Measurements from ENCODE around the gene APOC3. TPM values are rescaled to one million over a fixed set of nuclear protein-coding genes. Genes with fewer than 3 reads are reported as not detected.
A peak's percentile ranks its signal among the peaks of the same experiment; 100 is the strongest.

Gene APOC3
- polyA plus RNA-seq (2013, experiment 1 of 2), result not detected
- not detected for polyA plus RNA-seq (2013, experiment 2 of 2)

DNA sequence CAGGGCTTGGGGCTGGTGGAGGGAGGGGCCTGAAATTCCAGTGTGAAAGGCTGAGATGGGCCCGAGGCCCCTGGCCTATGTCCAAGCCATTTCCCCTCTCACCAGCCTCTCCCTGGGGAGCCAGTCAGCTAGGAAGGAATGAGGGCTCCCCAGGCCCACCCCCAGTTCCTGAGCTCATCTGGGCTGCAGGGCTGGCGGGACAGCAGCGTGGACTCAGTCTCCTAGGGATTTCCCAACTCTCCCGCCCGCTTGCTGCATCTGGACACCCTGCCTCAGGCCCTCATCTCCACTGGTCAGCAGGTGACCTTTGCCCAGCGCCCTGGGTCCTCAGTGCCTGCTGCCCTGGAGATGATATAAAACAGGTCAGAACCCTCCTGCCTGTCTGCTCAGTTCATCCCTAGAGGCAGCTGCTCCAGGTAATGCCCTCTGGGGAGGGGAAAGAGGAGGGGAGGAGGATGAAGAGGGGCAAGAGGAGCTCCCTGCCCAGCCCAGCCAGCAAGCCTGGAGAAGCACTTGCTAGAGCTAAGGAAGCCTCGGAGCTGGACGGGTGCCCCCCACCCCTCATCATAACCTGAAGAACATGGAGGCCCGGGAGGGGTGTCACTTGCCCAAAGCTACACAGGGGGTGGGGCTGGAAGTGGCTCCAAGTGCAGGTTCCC, at the start of gene APOC3:
TSS of gene APOC3 (plus strand) at position 383 of the 659 bp plus-strand sequence. CDS start 676 bp downstream, outside the sequence.
- Histone ChIP-seq H3K27ac (ENCODE audit: low read depth, low read length, severe bottlenecking) (no peak within 1 kb of the TSS), H3K9me3 (ENCODE audit: control insufficient read depth, low read length) (no peaks in the 10 kb centered on the region), H3K4me3 (ENCODE audit: extremely low read depth, insufficient read depth, low read length, poor library complexity, severe bottlenecking) (no peak within 1 kb of the TSS), H3K36me3 (ENCODE audit: control insufficient read depth, insufficient read depth, low read length) (no peaks in the 10 kb centered on the region), H3K4me1 (ENCODE audit: control insufficient read depth, insufficient read depth, low read length, poor library complexity, severe bottlenecking) (no peaks in the 10 kb centered on the region)
- 78 to 80% methylated on average over 5 to 6 of the region's 9 CpGs for WGBS, 2 experiments (ENCODE audit: insufficient coverage in 2 of 2)

DNA sequence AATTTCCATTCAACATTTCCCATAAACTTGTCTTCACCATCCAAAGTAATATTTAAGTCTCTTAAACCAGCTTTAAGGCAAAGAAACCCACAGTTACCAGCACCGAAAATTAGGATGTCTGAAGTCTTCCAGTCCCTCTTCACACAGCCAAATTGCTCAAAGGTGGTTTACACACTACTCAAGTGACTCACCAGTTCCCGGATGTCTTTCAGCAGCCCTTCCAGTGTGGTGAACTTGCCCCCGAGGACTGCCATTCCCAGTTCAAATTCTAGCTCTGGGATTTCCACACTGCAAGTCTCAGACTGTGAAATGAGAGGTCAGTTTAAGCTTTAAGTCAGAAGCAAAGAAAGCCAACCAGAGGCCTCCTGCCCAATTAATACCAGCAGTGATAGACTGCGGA, 47.0 kb upstream of the APOC3 start:
- Histone ChIP-seq H3K27ac (ENCODE audit: low read depth, low read length, severe bottlenecking) (no peak overlapping the region), H3K9me3 (ENCODE audit: control insufficient read depth, low read length) (no peaks in the 10 kb centered on the region), H3K36me3 (ENCODE audit: control insufficient read depth, insufficient read depth, low read length) (peaks cover 88% of the 10 kb centered on the region), H3K4me1 (ENCODE audit: control insufficient read depth, insufficient read depth, low read length, poor library complexity, severe bottlenecking) (no peaks in the 10 kb centered on the region), H3K4me3 (ENCODE audit: extremely low read depth, insufficient read depth, low read length, poor library complexity, severe bottlenecking) (no peak overlapping the region)
- 94 to 100% methylated on average over 3 to 4 of the region's 4 CpGs for WGBS, 2 experiments (ENCODE audit: insufficient coverage in 2 of 2)

DNA sequence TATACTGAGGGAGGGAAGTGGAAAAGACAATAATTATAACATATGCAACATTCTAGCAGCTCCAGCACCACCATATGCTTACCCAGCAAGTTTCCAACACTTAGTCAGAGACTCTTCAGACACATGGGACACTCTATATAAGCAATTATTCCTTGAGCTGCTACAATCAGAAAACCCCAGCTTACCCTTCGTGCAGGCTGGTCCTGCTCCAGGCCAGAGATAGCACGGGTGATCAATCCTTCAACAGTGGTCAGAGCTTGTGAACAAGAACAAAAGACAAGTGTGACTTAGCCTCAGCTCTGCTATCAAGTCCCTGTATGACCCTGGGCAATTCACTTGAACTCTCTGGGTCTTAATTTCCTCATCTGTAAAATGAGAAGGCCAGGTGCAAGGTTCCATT, 43.4 kb upstream of the APOC3 start:
- Histone ChIP-seq H3K36me3 (ENCODE audit: control insufficient read depth, insufficient read depth, low read length) (peaks cover 54% of the 10 kb centered on the region), H3K27ac (ENCODE audit: low read depth, low read length, severe bottlenecking) (no peak overlapping the region), H3K9me3 (ENCODE audit: control insufficient read depth, low read length) (no peaks in the 10 kb centered on the region), H3K4me3 (ENCODE audit: extremely low read depth, insufficient read depth, low read length, poor library complexity, severe bottlenecking) (no peak overlapping the region), H3K4me1 (ENCODE audit: control insufficient read depth, insufficient read depth, low read length, poor library complexity, severe bottlenecking) (no peaks in the 10 kb centered on the region)
- WGBS, 2 experiments (ENCODE audit: insufficient coverage in 2 of 2), result 100% methylated on average over 2 of the region's 2 CpGs

DNA sequence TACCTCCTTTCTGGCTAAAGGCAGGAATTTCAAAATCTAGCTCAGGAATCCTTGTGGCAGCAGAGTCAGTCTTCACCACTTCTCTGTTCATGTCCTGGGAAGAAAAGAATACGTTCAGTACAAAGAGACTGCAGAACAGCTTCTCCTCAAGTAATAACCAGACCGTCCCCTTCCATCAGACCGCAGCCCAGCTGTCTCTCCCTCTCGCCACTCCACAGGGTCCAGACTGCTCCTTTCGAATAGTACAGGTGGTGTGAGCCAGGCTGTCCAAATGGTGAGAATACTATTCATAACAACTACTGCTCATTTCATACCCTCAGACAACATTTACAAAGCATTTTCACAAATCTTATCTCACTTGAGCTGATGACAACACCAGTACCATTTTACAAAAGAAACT, 42.7 kb upstream of the APOC3 start:
- Histone ChIP-seq H3K9me3 (ENCODE audit: control insufficient read depth, low read length) (no peaks in the 10 kb centered on the region), H3K36me3 (ENCODE audit: control insufficient read depth, insufficient read depth, low read length) (peaks cover 49% of the 10 kb centered on the region), H3K4me3 (ENCODE audit: extremely low read depth, insufficient read depth, low read length, poor library complexity, severe bottlenecking) (peak overlapping the region; percentile 82), H3K27ac (ENCODE audit: low read depth, low read length, severe bottlenecking) (no peak overlapping the region), H3K4me1 (ENCODE audit: control insufficient read depth, insufficient read depth, low read length, poor library complexity, severe bottlenecking) (no peaks in the 10 kb centered on the region)
- 80 to 88% methylated on average over 1 to 2 of the region's 5 CpGs for WGBS, 2 experiments (ENCODE audit: insufficient coverage in 2 of 2)

DNA sequence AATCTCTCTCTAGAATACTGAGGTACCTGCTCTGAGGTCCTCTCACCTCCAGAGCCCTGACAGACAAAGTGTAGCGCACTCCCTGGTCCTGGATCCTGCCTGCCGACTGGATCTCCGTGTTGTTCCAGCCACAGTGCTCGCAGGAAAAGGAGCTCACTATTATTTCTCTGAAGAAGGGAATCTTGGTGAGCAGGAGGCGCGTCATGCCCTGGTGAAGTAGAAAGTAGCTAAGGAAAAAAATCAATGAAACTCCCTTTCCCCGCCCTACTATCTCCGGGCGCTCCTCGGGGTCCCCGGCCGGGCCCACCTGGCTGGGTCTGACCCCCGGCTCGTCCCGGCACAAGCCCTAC, 42.3 kb upstream of the APOC3 start:
- Histone ChIP-seq H3K4me3 (ENCODE audit: extremely low read depth, insufficient read depth, low read length, poor library complexity, severe bottlenecking) (peak overlapping the region; percentile 82), H3K36me3 (ENCODE audit: control insufficient read depth, insufficient read depth, low read length) (peaks cover 44% of the 10 kb centered on the region), H3K27ac (ENCODE audit: low read depth, low read length, severe bottlenecking) (no peak overlapping the region), H3K4me1 (ENCODE audit: control insufficient read depth, insufficient read depth, low read length, poor library complexity, severe bottlenecking) (no peaks in the 10 kb centered on the region), H3K9me3 (ENCODE audit: control insufficient read depth, low read length) (no peaks in the 10 kb centered on the region)
- WGBS, 2 experiments (ENCODE audit: insufficient coverage in 2 of 2), result 0 to 7% methylated on average over 2 to 6 of the region's 15 CpGs

DNA sequence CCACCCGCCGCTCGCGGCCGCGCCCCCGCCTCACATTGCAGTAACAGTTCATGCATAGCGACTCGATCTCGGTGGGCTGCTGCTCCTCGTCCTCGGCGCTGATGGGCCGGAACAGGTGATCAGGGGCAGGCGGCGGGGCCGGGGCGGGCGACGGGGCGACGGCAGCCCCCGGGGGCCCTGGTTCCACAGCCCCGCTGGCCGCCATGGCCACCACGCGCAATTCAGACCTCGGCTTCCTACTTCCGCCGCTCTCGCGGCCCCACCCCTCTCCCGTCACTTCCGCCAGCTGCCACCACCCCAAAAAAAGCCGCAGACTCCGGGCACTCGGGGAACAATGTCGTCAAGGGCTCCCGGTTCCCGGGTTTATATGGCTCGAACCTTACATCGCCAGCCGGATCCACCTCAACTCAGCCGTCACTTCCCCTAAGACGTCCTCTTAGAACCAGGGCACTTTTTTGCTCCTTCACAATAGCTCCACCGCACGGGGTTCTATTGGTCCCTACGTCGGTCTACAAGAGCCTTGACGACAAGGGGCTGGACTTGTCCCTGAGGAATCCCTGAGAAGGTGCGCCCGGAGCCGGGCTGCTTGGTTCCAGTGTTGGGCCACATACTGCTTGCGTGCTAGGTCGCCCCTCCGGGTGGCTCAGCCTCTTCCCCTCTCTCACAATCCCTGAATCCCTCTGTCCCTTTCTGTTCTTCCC, 41.8 kb upstream of the APOC3 start, which contains the start of gene ZPR1:
TSS of gene ZPR1 (minus strand) at position 238 of the 701 bp plus-strand sequence. CDS start at position 205, 33 bp downstream.
- WGBS, 2 experiments (ENCODE audit: insufficient coverage in 2 of 2), result 1% methylated on average over 48 to 51 of the region's 56 CpGs
- H3K27ac ChIP-seq (ENCODE audit: low read depth, low read length, severe bottlenecking), result no peak within 1 kb of the TSS

DNA sequence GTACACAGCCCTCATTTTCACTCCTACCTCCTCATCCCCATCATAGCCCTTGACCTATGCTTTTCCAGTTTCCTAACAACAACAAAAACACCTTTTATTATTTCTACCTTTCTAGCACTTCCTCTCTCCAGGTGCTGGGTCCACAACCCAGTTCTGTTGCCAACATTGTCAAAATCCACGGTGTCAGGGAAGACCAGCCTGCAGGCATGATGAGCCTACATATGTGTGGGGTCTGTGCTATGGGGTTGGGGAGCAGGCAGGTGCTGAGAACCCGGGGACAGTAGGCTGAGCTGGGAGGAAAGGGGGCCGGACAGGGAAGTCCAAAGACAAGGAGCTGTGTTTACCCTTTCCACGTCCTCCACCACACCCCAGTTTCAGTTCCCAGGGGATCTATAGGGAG, 41.2 kb upstream of the APOC3 start:
- H3K4me1 ChIP-seq (ENCODE audit: control insufficient read depth, insufficient read depth, low read length, poor library complexity, severe bottlenecking), result no peaks in the 10 kb centered on the region
- no peak overlapping the region for H3K27ac ChIP-seq (ENCODE audit: low read depth, low read length, severe bottlenecking)
- WGBS, 2 experiments (ENCODE audit: insufficient coverage in 2 of 2), result 86 to 100% methylated on average over 1 to 2 of the region's 4 CpGs
- H3K36me3 ChIP-seq (ENCODE audit: control insufficient read depth, insufficient read depth, low read length), result peaks cover 33% of the 10 kb centered on the region
- H3K4me3 ChIP-seq (ENCODE audit: extremely low read depth, insufficient read depth, low read length, poor library complexity, severe bottlenecking), result peak overlapping the region; percentile 82
- H3K9me3 ChIP-seq (ENCODE audit: control insufficient read depth, low read length), result no peaks in the 10 kb centered on the region

More for the DNA sequence above, 41.8 kb upstream of the APOC3 start, which contains the start of gene ZPR1:
- H3K4me1 ChIP-seq (ENCODE audit: control insufficient read depth, insufficient read depth, low read length, poor library complexity, severe bottlenecking), result no peaks in the 10 kb centered on the region
- peaks cover 39% of the 10 kb centered on the region for H3K36me3 ChIP-seq (ENCODE audit: control insufficient read depth, insufficient read depth, low read length)
- no peaks in the 10 kb centered on the region for H3K9me3 ChIP-seq (ENCODE audit: control insufficient read depth, low read length)
- H3K4me3 ChIP-seq (ENCODE audit: extremely low read depth, insufficient read depth, low read length, poor library complexity, severe bottlenecking), result peak within 1 kb of the TSS; percentile 82

DNA sequence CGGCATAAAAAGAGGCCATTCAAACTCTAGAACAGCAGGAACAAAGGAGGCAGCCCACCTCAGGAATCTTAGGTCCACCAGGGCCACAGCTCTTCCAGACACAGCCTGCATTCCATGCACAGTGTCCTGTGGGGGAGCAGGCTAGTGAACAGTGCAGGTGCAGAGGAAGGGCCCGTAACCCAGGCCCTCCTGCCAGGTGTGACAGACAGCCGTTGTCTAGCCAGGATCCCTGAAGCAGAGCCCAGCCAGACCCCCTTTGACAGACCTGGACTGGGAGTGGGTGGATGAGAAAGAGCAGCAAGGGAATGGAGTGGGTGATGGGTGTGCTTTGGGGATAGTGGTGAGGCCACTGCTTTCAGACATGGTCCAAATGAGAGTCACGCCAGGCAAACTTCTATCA, 40.7 kb upstream of the APOC3 start:
- no peaks in the 10 kb centered on the region for H3K9me3 ChIP-seq (ENCODE audit: control insufficient read depth, low read length)
- no peaks in the 10 kb centered on the region for H3K4me1 ChIP-seq (ENCODE audit: control insufficient read depth, insufficient read depth, low read length, poor library complexity, severe bottlenecking)
- H3K36me3 ChIP-seq (ENCODE audit: control insufficient read depth, insufficient read depth, low read length), result peaks cover 29% of the 10 kb centered on the region
- no peak overlapping the region for H3K27ac ChIP-seq (ENCODE audit: low read depth, low read length, severe bottlenecking)
- H3K4me3 ChIP-seq (ENCODE audit: extremely low read depth, insufficient read depth, low read length, poor library complexity, severe bottlenecking), result no peak overlapping the region
- WGBS, 2 experiments (ENCODE audit: insufficient coverage in 2 of 2), result 86 to 91% methylated on average over 3 of the region's 4 CpGs

DNA sequence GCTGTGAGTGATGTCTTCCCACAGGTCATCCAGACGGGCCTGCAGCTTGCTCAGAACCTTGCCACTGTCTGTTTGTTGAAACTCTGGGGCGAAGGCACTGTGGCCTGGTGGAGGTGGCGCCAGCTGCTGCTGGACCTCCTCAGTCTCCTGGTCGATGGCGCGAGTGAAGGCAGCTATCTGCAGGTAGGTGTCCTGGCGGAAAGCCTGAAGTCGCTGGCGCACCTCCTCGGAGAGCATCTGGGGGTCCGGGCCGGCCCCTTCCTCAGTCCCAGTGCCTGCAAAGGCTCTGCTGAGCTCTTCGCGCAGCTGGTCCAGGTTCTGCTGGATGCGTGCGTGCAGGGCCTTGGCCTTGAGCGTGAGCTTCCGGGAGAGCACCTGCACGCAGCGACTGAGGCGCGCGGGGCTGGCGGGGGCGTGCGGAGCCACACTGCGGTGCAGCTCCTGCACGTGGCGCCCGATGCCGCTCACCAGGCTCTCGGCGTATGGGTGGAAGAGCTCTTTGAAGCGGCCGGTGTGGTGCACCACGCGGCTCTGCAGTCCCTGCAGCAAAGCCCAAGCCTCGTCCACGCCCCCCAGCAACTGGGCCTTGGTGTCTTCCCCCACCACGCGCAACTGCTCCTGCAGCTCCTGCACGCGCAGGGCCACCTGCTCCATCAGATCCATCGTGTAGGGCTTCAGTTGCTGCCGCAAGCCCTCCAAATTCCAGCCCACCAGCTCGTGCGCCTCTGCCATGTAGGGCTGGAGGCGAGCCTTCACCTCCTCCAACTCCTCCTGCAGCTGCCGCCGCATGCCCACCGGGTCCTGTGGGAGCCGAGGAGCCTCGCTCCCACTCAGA, 39.3 kb upstream of the APOC3 start:
- 93 to 95% methylated on average over 48 to 49 of the region's 53 CpGs for WGBS, 2 experiments (ENCODE audit: insufficient coverage in 2 of 2)
- no peaks in the 10 kb centered on the region for H3K9me3 ChIP-seq (ENCODE audit: control insufficient read depth, low read length)

DNA sequence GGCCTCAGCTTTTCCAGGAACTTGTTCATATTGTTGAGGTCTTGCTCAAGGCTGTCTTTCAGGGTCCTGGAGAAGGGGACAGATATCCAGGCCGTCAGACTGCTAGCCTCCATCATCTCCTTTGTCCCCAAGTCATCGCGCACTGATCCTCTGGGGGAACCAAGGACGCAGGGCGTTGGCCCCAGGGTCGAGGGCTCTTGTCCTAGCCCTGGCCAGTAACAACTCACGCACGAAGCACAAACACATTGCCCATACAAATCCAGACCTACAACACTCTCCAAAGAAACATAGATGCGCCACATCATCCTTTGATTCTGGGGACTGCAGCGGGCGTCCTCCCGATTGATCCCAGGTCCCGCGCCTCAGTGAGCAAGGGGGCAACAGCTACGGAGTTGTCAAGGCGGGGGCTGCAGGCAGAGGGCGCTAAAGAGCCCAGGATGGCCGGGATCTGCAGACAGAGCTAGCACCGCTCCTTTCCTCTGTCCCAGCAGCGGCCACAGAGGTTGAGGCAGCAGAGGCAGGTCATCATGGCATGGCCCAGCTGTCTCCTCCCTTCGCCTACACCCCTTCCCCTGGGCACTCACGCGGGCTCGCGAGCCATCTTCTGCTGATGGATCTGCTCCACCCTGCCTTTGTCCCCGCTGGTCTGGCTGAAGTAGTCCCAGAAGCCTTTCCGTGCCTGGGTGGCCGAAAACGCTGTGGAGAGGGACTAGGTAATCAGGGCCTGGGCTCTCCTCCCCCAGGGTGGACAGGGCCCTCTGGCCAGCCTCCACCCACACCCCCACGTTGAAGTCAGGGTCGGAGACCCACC, 38.5 kb upstream of the APOC3 start:
- Histone ChIP-seq H3K9me3 (ENCODE audit: control insufficient read depth, low read length) (no peaks in the 10 kb centered on the region), H3K4me3 (ENCODE audit: extremely low read depth, insufficient read depth, low read length, poor library complexity, severe bottlenecking) (no peak overlapping the region), H3K4me1 (ENCODE audit: control insufficient read depth, insufficient read depth, low read length, poor library complexity, severe bottlenecking) (no peaks in the 10 kb centered on the region), H3K27ac (ENCODE audit: low read depth, low read length, severe bottlenecking) (no peak overlapping the region), H3K36me3 (ENCODE audit: control insufficient read depth, insufficient read depth, low read length) (peaks cover 6% of the 10 kb centered on the region)
- 31 to 37% methylated on average over 22 to 27 of the region's 31 CpGs for WGBS, 2 experiments (ENCODE audit: insufficient coverage in 2 of 2)

More for the DNA sequence above, 39.3 kb upstream of the APOC3 start:
- peaks cover 15% of the 10 kb centered on the region for H3K36me3 ChIP-seq (ENCODE audit: control insufficient read depth, insufficient read depth, low read length)
- no peak overlapping the region for H3K27ac ChIP-seq (ENCODE audit: low read depth, low read length, severe bottlenecking)
- no peaks in the 10 kb centered on the region for H3K4me1 ChIP-seq (ENCODE audit: control insufficient read depth, insufficient read depth, low read length, poor library complexity, severe bottlenecking)
- H3K4me3 ChIP-seq (ENCODE audit: extremely low read depth, insufficient read depth, low read length, poor library complexity, severe bottlenecking), result no peak overlapping the region

Measured in mesodermal cell (in vitro differentiated cells).